ENCODE data around the gene KCND3. TPM values are rescaled to one million over a fixed set of nuclear protein-coding genes. Genes with fewer than 3 reads are reported as not detected.

KCND3 gene
- total RNA-seq, 1 experiment from 2014 or later: 0.15 TPM

DNA sequence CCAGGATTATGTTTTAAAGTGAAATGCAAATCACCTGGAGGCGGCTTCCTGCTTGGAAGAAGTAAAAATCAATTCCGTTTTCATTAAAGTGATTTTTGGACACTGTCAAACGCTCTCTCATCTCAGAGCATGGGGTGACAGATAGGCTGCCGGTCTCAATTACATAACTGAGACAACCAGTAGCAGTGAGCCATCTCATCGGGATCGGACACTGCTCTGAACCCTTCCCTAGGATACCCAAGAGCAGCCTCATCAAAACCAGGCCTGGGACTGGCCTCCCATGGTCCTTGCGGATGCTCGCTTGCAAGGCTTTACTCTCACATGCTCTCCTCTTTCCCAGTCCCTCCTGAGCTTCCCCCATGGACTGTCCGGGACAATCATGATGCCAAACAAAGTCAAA, 12.1 kb downstream of the KCND3 start:
- no peak overlapping the region for H3K27ac ChIP-seq (ENCODE audit: insufficient read length, low read depth, low read length)
- no peak overlapping the region for H3K9ac ChIP-seq (ENCODE audit: extremely low read depth, insufficient read length, low read length)
- no peak overlapping the region for H2AFZ ChIP-seq (ENCODE audit: low read length)
- H3K56ac ChIP-seq (ENCODE audit: insufficient read length, low read depth, low read length): no peak overlapping the region
- peaks cover 2% of the 10 kb centered on the region; the same call in 1 of the 2 replicates for H3K4me1 ChIP-seq (ENCODE audit: insufficient read depth, low read length)
- peaks cover 5 to 8% of the 10 kb centered on the region in 2 experiments; a peak in 4 of 5 replicates for H3K9me3 Mint-ChIP-seq
- H3K36me3 Mint-ChIP-seq (ENCODE audit: insufficient read depth in 1 of 3, low read depth in 3 of 3): peaks cover 2 to 7% (median 5%) of the 10 kb centered on the region in 3 experiments; a peak in 4 of 7 replicates
- no peak overlapping the region for H2AK5ac ChIP-seq (ENCODE audit: insufficient read length, low read length)
- no peaks in the 10 kb centered on the region for H3K23me2 ChIP-seq (ENCODE audit: insufficient read length, low read depth, low read length, poor library complexity, severe bottlenecking)
- no peak for DNase-seq
- no peak overlapping the region for H3K18ac ChIP-seq (ENCODE audit: insufficient read length, low read depth, low read length)
- no peak overlapping the region for H2BK5ac ChIP-seq (ENCODE audit: insufficient read length, low read length)
- H2BK120ac ChIP-seq (ENCODE audit: low read depth, low read length, poor library complexity, severe bottlenecking): no peak overlapping the region
- peaks cover 59% of the 10 kb centered on the region for H3K27me3 Mint-ChIP-seq (ENCODE audit: low read depth)
- no peak overlapping the region for H3K14ac ChIP-seq (ENCODE audit: insufficient read depth, low read length)
- no peak overlapping the region for H2BK12ac ChIP-seq (ENCODE audit: insufficient read length, low read depth, low read length)
- H3K27me3 ChIP-seq (ENCODE audit: insufficient read depth, low read length): no peaks in the 10 kb centered on the region
- no peaks in the 10 kb centered on the region for H3K79me2 ChIP-seq (ENCODE audit: insufficient read depth, low read length)
- no peaks in the 10 kb centered on the region for H4K20me1 ChIP-seq (ENCODE audit: control insufficient read depth, insufficient read depth, insufficient read length)
- H3T11ph ChIP-seq (ENCODE audit: low read length): no peak overlapping the region
- H3K4me1 Mint-ChIP-seq: peaks cover 19 to 20% of the 10 kb centered on the region in 2 experiments
- no peak overlapping the region for H4K5ac ChIP-seq (ENCODE audit: insufficient read length, low read depth, low read length)
- H3K9me3 ChIP-seq (ENCODE audit: control insufficient read depth, low read depth, low read length): no peaks in the 10 kb centered on the region
- no peak overlapping the region for H2BK20ac ChIP-seq (ENCODE audit: low read depth, low read length, poor library complexity, severe bottlenecking)
- H4K8ac ChIP-seq (replicated peaks; ENCODE audit: insufficient read length, low read depth, low read length): no peak overlapping the region
- no peak overlapping the region for H2BK15ac ChIP-seq (ENCODE audit: low read depth, low read length)
- H3K79me1 ChIP-seq (ENCODE audit: insufficient read depth, low read depth, low read length, poor library complexity, severe bottlenecking): no peaks in the 10 kb centered on the region
- H3K4ac ChIP-seq (ENCODE audit: low read depth, low read length): no peak overlapping the region
- H3K4me3 Mint-ChIP-seq: no peak overlapping the region
- TF ChIP-seq, protein P1, sequence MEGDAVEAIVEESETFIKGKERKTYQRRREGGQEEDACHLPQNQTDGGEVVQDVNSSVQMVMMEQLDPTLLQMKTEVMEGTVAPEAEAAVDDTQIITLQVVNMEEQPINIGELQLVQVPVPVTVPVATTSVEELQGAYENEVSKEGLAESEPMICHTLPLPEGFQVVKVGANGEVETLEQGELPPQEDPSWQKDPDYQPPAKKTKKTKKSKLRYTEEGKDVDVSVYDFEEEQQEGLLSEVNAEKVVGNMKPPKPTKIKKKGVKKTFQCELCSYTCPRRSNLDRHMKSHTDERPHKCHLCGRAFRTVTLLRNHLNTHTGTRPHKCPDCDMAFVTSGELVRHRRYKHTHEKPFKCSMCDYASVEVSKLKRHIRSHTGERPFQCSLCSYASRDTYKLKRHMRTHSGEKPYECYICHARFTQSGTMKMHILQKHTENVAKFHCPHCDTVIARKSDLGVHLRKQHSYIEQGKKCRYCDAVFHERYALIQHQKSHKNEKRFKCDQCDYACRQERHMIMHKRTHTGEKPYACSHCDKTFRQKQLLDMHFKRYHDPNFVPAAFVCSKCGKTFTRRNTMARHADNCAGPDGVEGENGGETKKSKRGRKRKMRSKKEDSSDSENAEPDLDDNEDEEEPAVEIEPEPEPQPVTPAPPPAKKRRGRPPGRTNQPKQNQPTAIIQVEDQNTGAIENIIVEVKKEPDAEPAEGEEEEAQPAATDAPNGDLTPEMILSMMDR (conservative IDR thresholded peaks at IDR 0.05): no peak
- H3K23ac ChIP-seq (ENCODE audit: insufficient read length, low read depth, low read length): no peak overlapping the region
- H4K91ac ChIP-seq (ENCODE audit: insufficient read length, low read depth, low read length): no peak overlapping the region
- H3K27ac Mint-ChIP-seq: no peak overlapping the region
- WGBS (ENCODE audit: extremely low coverage, insufficient read length, low lambda C conversion rate): no CpG with 5 or more reads among the region's 9 CpGs
- no peak overlapping the region for H3K4me2 ChIP-seq (ENCODE audit: insufficient read depth, insufficient read length, low read length)

Data from H9 (cell line).